RWPE2 (cell line): ENCODE data around the gene USP31.

Experiments used
- ATAC-seq: fragments of 200-7000 bp; cut with Tn5 transposase; 3 replicates; pipeline ENCODE4 v1.9.1; 2021; ENCODE audit warnings: low read depth
- DNase-seq: peaks from one replicate; pipeline ENCODE4 v3.0.0-alpha.2; 2020; ENCODE audit warnings: low spot score
- H3K27ac ChIP-seq: fragments of 450-650 bp; 2 replicates; pipeline ENCODE4 v1.5.1; 2017; ENCODE audit warnings: mild to moderate bottlenecking; ENCODE audit not compliant: poor library complexity, severe bottlenecking
- H3K27me3 ChIP-seq: fragments of 250-450 bp; sonication (Bioruptor Pico); 2 replicates; pipeline ENCODE4 v1.5.1; 2021; ENCODE audit warnings: mild to moderate bottlenecking, moderate library complexity; ENCODE audit not compliant: insufficient read depth, poor library complexity, severe bottlenecking
- H3K36me3 ChIP-seq: fragments of 250-450 bp; sonication (Bioruptor Pico); 2 replicates; pipeline ENCODE4 v1.5.1; 2020; ENCODE audit warnings: low read depth, mild to moderate bottlenecking, moderate library complexity
- H3K4me1 ChIP-seq: fragments of 250-450 bp; sonication (Bioruptor Pico); 2 replicates; pipeline ENCODE4 v1.5.1; 2021; ENCODE audit warnings: mild to moderate bottlenecking, moderate library complexity; ENCODE audit not compliant: insufficient read depth, poor library complexity, severe bottlenecking
- H3K4me3 ChIP-seq: fragments of 250-450 bp; sonication (Bioruptor Pico); 2 replicates; pipeline ENCODE4 v1.5.1; 2021; ENCODE audit warnings: mild to moderate bottlenecking, moderate library complexity; ENCODE audit not compliant: severe bottlenecking
- H3K9me3 ChIP-seq: fragments of 250-450 bp; sonication (Bioruptor Pico); 2 replicates; pipeline ENCODE4 v1.5.1; 2021; ENCODE audit warnings: mild to moderate bottlenecking, moderate library complexity; ENCODE audit not compliant: severe bottlenecking
- CTCF ChIP-seq: fragments of 450-650 bp; IDR thresholded peaks from one replicate; pipeline ENCODE4 v1.5.1; 2017; ENCODE audit warnings: mild to moderate bottlenecking, moderate library complexity; ENCODE audit not compliant: poor library complexity, severe bottlenecking

The USP31 gene

GRCh38 chr16:23155445-23156049, 6.3 kb upstream of the USP31 start:
- DNase-seq (no peak), ATAC-seq (no peak)
- Histone ChIP-seq H3K27ac (no peak overlapping the region), H3K9me3 (no peaks in the 10 kb centered on the region), H3K4me1 (peaks cover 3% of the 10 kb centered on the region), H3K4me3 (no peak overlapping the region), H3K36me3 (no peaks in the 10 kb centered on the region), H3K27me3 (no peaks in the 10 kb centered on the region)
- peak; percentile 19 for TF ChIP-seq CTCF

- ATAC-seq (no peak), DNase-seq (no peak)
- H3K27me3 ChIP-seq = no peaks in the 10 kb centered on the region
- H3K27ac ChIP-seq = no peak overlapping the region
- H3K9me3 ChIP-seq = no peaks in the 10 kb centered on the region
- TF ChIP-seq CTCF = no peak
- H3K4me3 ChIP-seq = no peak overlapping the region
- no peaks in the 10 kb centered on the region for H3K36me3 ChIP-seq
- H3K4me1 ChIP-seq = peaks cover 7% of the 10 kb centered on the region
Observed at GRCh38 chr16:23152386-23153178, 3.3 kb upstream of the USP31 start.

- no peaks in the 10 kb centered on the region for H3K9me3 ChIP-seq
- DNase-seq (no peak), ATAC-seq (no peak)
- no peaks in the 10 kb centered on the region for H3K27me3 ChIP-seq
- H3K4me3 ChIP-seq = peak overlapping the region; percentile 97
- H3K27ac ChIP-seq = peak overlapping the region; percentile 84
- TF ChIP-seq CTCF = no peak
- peaks cover 28% of the 10 kb centered on the region for H3K4me1 ChIP-seq
- peaks cover under 1% of the 10 kb centered on the region; the same call in 1 of the 2 replicates for H3K36me3 ChIP-seq
Observed at GRCh38 chr16:23149993-23150364, 727 bp upstream of the USP31 start.

- Histone ChIP-seq H3K4me3 (peak overlapping the region; percentile 97), H3K9me3 (no peaks in the 10 kb centered on the region), H3K27ac (peak overlapping the region; percentile 84), H3K4me1 (peaks cover 39% of the 10 kb centered on the region), H3K36me3 (peaks cover 3% of the 10 kb centered on the region; the same call in 1 of the 2 replicates), H3K27me3 (no peaks in the 10 kb centered on the region)
- peak; percentile 3; the same call in 1 of the 3 replicates for ATAC-seq
- DNase-seq = peak; percentile 62
- no peak for TF ChIP-seq CTCF
Observed at GRCh38 chr16:23148513-23149266, 562 bp downstream of the USP31 start.
